Epithelial cell of esophagus (primary cell): Measurements from ENCODE around the gene TSPAN5.

ENCODE experiments used
- DNase-seq: peaks from one replicate; pipeline ENCODE4 v3.0.0; 2010; ENCODE audit warnings: low read depth
- H3K4me3 ChIP-seq: 2 replicates; pipeline ENCODE4 v1.5.1; 2011; ENCODE audit warnings: mild to moderate bottlenecking, low read length, control low read depth
- CTCF ChIP-seq: IDR thresholded peaks from 2 replicates; pipeline ENCODE4 v1.5.1; 2011; ENCODE audit warnings: low read depth, mild to moderate bottlenecking, low read length, control low read depth, inconsistent platforms; ENCODE audit not compliant: insufficient read depth; ENCODE audit errors: missing control alignments

The TSPAN5 gene

DNA sequence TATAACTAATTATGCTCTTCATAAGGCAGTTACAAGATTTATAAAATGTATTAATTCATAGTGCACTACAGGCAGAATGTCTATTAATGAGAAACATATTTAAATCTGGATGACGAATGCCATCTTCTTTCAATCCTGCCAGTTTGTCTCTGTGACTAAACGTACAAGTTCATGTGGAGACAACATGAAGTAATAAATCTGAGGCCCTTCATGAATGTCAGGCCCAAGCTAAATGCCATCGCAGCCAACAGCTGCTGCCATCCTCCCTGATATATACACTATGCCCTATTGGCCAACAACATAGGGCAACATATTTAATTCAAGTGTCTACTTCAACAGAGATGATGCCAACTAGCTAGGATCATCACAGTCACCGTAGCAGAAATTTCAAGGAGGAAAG lies 43.7 kb downstream of the TSPAN5 start:
- DNase-seq: no peak
- H3K4me3 ChIP-seq: no peak overlapping the region
- TF ChIP-seq CTCF: no peak

DNA sequence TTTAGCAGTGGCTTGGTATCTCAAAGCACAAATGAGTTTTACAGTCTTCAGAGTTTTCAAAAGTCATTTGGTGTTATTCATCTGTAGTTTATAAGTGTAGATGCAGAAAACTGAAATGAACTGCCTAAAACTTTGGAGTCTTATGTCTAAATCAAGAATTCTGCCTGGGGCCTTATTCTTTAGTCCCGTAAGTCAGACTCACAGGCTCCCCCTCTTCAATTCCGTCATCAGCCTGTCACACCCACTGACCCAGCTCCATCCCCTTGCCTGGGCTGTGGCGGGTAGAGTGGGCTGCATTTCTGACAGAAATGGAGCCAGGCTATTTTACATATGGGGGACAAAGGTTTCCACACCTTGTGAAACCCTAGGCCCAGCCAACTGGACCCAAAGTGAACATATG lies 44.3 kb downstream of the TSPAN5 start:
- no peak overlapping the region for H3K4me3 ChIP-seq
- DNase-seq: no peak
- no peak for TF ChIP-seq CTCF

GRCh38 chr4:98613453-98614075 lies 44.8 kb downstream of the TSPAN5 start:
- DNase-seq: no peak
- TF ChIP-seq CTCF: no peak

GRCh38 chr4:98612318-98613250 lies 45.8 kb downstream of the TSPAN5 start:
- no peak for TF ChIP-seq CTCF
- no peak overlapping the region for H3K4me3 ChIP-seq
- no peak for DNase-seq

More at GRCh38 chr4:98613453-98614075, 44.8 kb downstream of the TSPAN5 start:
- H3K4me3 ChIP-seq: no peak overlapping the region

DNA sequence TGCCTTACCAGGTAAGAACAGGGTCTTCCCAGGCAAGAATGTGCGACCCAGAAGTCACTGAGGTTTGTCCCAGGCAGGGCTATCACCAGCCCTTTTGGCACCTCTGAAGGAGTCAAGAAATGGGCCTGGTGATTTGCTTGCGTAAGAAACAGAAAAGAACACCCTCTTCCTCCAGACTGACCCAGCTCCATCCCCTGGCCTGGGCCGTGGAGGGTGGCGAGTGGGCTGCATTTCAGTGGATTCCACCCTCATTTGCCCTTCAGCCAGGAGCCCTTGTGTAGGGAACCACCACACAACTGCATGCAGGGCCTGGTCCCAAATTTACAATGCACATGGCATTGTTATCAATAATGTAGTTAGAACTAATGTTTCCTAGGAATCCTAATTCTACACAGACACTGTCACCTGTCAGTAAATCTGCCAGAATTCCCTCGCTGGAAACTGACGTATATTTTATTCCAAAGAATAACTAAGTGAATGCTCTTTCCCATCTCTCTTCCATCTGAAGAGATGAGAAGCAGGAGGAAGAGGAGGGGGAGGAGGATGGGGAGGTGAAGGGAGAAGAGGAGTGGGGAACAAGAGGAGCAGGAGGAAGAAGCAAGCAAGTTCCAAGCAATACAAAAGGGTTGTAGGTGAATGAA lies 46.6 kb downstream of the TSPAN5 start:
- DNase-seq: no peak
- no peak for TF ChIP-seq CTCF
- H3K4me3 ChIP-seq: no peak overlapping the region

DNA sequence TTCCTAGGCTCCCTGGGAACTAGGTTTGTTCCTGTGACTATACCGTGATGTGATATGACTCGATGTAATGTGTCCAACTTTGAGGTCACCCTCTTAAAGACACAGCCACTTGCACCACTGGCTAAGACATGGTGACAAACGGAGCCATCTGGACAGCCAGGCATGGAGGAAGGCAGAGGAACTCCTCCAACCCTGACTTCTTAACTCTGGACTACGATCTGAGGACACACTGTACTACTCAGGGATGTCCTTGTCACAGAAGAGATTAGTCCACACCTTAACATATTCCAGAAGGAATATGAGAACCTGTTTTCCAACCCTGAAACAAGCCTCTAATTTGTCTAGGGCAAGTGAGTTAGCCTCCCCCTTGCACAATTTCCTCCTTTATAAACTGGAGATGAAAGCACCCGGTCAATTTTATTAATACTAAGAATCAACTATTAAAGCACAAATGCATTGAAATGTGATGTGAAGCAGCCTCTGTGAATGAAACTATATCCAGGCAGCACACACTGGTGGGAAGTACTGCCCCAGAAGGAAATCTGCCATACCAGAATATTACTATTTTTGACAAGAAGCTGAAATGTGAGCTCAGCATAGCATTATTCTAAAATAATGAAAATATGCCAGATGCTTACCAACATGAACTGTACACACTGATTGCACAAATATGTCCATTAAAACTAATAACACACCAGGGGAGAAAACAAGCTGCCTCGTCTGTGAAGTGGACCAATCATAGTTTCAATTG lies 47.3 kb downstream of the TSPAN5 start:
- H3K4me3 ChIP-seq: no peak overlapping the region
- TF ChIP-seq CTCF: no peak
- DNase-seq: peak; percentile 20
